ENCODE results near the gene POLRMT. TPM values are rescaled to one million over a fixed set of nuclear protein-coding genes. Genes with fewer than 3 reads are reported as not detected.
"Not testable (repeated sequence)": the region's sequence is repeated elsewhere in the genome, so short reads cannot be mapped to it uniquely, and the experiment has no call there.

POLRMT gene
- total and polyA plus RNA-seq, 7 donors = 61.7 to 99.8 (median 78.8) TPM

DNA sequence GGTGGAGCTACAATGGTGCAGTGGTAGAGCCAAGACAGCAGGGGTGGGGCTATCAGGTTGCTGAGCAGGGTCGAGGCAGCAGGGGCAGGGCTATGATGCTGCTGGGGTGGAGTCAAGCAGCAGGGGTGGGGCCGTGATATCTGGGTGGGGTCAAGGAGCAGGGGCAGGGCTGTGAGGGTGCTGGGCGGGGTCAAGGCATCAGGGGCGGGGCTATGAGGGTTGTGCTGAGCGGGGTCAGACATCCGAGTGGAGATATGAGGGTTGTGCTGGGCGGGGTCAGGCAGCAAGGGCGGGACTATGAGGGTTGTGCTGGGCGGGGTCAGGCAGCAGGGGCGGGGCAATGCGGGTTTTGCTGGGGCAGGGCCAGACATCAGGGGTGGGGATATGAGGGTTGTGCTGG is 29.0 kb downstream of the POLRMT start:
- H3K4me3 ChIP-seq = no peak overlapping the region
- intact Hi-C loops (cut with DNase I) = no loop called here
- H3K27ac ChIP-seq = no peak overlapping the region
- H3K4me1 ChIP-seq = no peaks in the 10 kb centered on the region
- peaks cover 0 to 14% (median 0%) of the 10 kb centered on the region in 3 donors for H3K27me3 ChIP-seq (ENCODE audit: insufficient read depth in 3 of 3, low read length in 2 of 3)
- WGBS, 3 donors = 84 to 95% (median 86%) methylated on average over 4 to 11 of the region's 11 CpGs
- no peaks in the 10 kb centered on the region for H3K9me3 ChIP-seq
- ATAC-seq (peak in 1 of 4 donors; percentile 43), DNase-seq (no peak)
- TF ChIP-seq, protein P1, sequence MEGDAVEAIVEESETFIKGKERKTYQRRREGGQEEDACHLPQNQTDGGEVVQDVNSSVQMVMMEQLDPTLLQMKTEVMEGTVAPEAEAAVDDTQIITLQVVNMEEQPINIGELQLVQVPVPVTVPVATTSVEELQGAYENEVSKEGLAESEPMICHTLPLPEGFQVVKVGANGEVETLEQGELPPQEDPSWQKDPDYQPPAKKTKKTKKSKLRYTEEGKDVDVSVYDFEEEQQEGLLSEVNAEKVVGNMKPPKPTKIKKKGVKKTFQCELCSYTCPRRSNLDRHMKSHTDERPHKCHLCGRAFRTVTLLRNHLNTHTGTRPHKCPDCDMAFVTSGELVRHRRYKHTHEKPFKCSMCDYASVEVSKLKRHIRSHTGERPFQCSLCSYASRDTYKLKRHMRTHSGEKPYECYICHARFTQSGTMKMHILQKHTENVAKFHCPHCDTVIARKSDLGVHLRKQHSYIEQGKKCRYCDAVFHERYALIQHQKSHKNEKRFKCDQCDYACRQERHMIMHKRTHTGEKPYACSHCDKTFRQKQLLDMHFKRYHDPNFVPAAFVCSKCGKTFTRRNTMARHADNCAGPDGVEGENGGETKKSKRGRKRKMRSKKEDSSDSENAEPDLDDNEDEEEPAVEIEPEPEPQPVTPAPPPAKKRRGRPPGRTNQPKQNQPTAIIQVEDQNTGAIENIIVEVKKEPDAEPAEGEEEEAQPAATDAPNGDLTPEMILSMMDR (IDR thresholded peaks at IDR 0.05) = no peak
- H3K36me3 ChIP-seq (ENCODE audit: insufficient read depth in 1 of 2, low read depth in 1 of 2) = no peaks in the 10 kb centered on the region

DNA sequence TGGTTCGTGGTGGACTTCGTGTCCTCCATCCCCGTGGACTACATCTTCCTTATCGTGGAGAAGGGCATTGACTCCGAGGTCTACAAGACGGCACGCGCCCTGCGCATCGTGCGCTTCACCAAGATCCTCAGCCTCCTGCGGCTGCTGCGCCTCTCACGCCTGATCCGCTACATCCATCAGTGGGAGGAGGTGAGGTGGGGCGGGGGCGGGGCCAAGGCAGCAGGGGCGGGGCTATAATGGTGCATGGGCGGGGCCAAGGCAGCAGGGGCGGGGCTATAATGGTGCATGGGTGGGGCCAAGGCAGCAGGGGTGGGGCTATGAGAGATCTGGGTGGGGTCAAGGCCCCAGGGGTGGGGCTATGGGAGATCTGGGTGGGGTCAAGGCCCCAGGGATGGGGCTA is 29.6 kb downstream of the POLRMT start:
- H3K4me1 ChIP-seq; H3K4me3 ChIP-seq; H3K36me3 ChIP-seq (ENCODE audit: insufficient read depth in 1 of 2, low read depth in 1 of 2); H3K9me3 ChIP-seq; intact Hi-C loops (cut with DNase I); H3K27me3 ChIP-seq (ENCODE audit: insufficient read depth in 3 of 3, low read length in 2 of 3); H3K27ac ChIP-seq; DNase-seq: not testable (repeated sequence)
- peak in 1 of 4 donors; percentile 58 for ATAC-seq
- WGBS, 3 donors = 87 to 93% (median 89%) methylated on average over 19 to 20 of the region's 20 CpGs

DNA sequence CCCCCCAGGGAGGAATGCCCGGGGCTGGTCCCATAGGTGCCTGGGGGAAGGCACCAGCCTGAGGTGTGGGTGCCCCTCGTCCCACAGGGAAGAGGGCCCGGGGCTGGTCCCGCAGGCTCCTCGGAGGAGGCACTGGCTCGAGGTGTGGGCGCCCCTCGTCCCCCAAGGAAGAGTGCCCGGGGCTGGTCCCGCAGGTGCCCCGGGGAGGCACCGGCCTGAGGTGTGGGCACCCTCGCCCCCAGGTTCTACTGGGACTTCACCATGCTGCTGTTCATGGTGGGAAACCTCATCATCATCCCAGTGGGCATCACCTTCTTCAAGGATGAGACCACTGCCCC is 30.1 kb downstream of the POLRMT start:
- intact Hi-C loops (cut with DNase I); ATAC-seq; H3K4me1 ChIP-seq; H3K27me3 ChIP-seq (ENCODE audit: insufficient read depth in 3 of 3, low read length in 2 of 3); H3K27ac ChIP-seq; H3K36me3 ChIP-seq (ENCODE audit: insufficient read depth in 1 of 2, low read depth in 1 of 2); H3K9me3 ChIP-seq; DNase-seq; H3K4me3 ChIP-seq: not testable (repeated sequence)
- WGBS, 3 donors = 90 to 94% (median 90%) methylated on average over 10 to 13 of the region's 13 CpGs

- Histone ChIP-seq H3K9me3 (no peaks in the 10 kb centered on the region), H3K27ac (no peak overlapping the region), H3K36me3 (ENCODE audit: insufficient read depth in 1 of 2, low read depth in 1 of 2) (no peaks in the 10 kb centered on the region), H3K4me3 (no peak overlapping the region), H3K27me3 (ENCODE audit: insufficient read depth in 3 of 3, low read length in 2 of 3) (peaks cover 0 to under 1% (median 0%) of the 10 kb centered on the region in 3 donors), H3K4me1 (no peaks in the 10 kb centered on the region)
- WGBS, 3 donors = 76 to 86% (median 83%) methylated on average over 34 to 35 of the region's 35 CpGs
- ATAC-seq (no peak), DNase-seq (no peak)
- intact Hi-C loops (cut with DNase I) = no loop called here
- TF ChIP-seq, protein P1 (IDR thresholded peaks at IDR 0.05) = no peak
These were observed 30.7 kb downstream of the POLRMT start for GRCh38 chr19:602391-603301.

- Histone ChIP-seq H3K27me3 (ENCODE audit: insufficient read depth in 3 of 3, low read length in 2 of 3) (peaks cover 0 to 5% (median 2%) of the 10 kb centered on the region in 3 donors), H3K4me1 (no peaks in the 10 kb centered on the region), H3K9me3 (no peaks in the 10 kb centered on the region), H3K4me3 (no peak overlapping the region), H3K27ac (no peak overlapping the region), H3K36me3 (ENCODE audit: insufficient read depth in 1 of 2, low read depth in 1 of 2) (no peaks in the 10 kb centered on the region)
- TF ChIP-seq, protein P1 (IDR thresholded peaks at IDR 0.05) = no peak
- WGBS, 3 donors = 67 to 82% (median 74%) methylated on average over 25 of the region's 25 CpGs
- no peak for DNase-seq
- no peak for ATAC-seq
- intact Hi-C loops (cut with DNase I) = no loop called here
These were observed 31.5 kb downstream of the POLRMT start for GRCh38 chr19:601790-602189.

Data from psoas muscle (tissue), 8 donors.